IPS DF 19.7 (cell line): ENCODE data around the gene ATR.
"Not testable (repeated sequence)": the region's sequence is repeated elsewhere in the genome, so short reads cannot be mapped to it uniquely, and the experiment has no call there.

ENCODE experiments used
- DNase-seq: peaks from one replicate; pipeline ENCODE4 v3.0.0-alpha.2; 2013; ENCODE audit warnings: low read depth, low spot score

ATR gene

DNA sequence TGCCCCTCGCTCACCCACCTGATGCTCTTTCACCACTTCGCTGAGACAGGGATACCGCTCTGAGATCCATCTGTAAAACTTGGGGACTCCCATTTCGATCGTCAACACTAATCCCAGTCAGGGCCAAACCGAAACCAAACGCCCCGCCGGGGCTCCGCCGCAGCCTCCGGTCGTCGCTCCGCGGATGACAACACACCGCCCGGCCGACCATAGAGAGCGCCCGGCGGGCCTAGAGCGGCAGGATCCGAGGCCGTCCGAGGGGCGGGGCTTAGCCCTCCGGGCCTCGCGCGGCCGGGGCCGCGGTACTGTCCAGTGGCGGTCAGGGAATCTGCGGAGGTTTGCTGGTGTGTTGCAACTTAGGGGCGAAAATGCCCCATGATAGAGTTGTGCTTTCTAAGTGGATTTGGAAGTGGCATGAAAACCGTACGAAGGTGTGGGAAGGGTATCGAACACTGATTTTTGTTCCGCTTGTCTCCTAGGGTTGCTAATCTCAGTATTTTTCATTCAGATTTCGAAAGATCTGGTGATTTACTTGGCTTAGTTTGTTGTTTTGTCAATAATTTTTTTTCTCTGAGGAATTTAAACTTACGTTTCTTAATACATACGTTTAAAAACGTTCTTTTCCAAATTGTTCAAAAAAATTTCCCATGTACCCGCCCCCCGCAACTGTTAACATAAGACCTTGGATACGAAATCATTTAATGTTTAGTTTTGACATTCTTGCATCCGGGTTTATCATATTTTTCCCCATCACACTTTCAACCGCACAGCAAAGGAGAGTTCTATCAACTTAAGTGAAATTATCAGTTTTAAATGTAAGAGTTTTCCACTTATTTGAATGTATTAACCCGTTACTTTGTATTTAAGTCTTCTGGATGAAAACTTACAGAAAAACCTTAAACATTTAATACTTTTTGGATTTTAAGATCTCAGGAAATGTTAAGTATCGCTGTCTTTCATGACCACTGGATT lies 130.4 kb downstream of the ATR start, which contains the start of gene XRN1:
XRN1 (minus strand) TSS at position 186 of the 972 bp plus-strand sequence; CDS start at position 93, 93 bp downstream.
- peak; percentile 30 for DNase-seq

DNA sequence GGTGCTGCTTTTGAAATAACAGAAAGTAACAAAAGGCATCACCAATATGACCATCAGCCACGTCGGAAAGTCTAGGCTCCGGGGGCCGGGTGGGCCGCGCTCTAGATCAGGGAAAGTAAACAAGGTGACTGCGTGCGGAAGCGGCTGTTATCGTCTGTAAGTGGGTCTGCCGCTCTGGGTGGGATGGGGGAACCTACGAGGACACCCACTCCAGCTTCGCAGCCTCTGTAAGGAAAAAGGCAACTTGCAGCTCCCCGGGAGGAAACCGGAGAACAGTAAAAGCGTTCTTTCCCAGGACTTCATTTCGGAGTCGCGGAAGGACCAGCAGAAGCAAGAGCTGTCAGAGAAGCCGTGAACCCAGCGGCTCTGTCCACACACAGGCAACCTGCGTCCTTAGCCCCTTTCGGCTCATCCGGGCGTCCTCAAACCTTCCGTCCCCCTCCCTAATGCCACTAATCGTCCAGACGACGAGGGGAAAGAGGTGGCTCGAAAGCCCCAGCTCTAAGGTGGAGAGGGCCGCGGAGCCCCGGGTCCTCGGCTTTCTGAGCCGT lies 131.2 kb downstream of the ATR start:
- DNase-seq: no peak

DNA sequence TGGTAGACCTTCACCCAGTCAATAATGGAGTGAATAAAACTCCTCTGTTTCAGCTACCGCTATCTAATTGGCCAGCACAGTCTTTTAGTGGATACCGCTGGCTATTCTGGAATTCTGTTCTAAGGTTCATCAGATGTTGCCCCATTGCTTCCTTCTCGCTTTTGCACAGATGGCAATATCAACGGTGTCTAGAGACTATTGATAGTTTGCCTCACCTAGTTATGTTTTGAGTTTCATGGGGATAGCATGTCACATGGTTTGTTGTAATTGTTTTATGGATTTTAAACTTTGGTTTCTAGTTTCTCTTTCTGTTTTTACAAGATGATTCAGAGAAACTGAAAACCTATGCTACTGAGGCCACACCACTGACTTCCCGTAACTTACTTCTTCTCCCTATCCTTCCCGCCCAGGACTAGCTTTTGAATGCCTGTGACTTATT lies 132.7 kb downstream of the ATR start:
- no peak for DNase-seq

DNA sequence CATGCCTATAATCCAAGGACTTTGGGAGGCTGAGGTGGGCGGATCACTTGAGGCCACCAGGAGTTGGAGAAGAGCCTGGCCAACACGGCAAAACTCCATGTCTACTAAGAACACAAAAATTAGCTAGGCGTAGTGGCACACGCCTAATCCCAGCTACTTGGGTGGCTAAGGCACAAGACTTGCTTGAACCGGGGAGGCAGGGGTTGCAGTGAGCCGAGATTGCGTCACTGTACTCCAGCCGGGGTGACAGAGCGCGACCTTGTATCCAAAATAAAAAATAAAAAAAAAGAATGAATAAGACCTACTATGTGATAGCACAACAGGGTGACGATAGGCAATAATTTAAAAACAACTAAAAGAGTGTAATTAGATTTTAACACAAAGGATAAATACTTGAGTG lies 134.2 kb downstream of the ATR start:
- DNase-seq: no peak

DNA sequence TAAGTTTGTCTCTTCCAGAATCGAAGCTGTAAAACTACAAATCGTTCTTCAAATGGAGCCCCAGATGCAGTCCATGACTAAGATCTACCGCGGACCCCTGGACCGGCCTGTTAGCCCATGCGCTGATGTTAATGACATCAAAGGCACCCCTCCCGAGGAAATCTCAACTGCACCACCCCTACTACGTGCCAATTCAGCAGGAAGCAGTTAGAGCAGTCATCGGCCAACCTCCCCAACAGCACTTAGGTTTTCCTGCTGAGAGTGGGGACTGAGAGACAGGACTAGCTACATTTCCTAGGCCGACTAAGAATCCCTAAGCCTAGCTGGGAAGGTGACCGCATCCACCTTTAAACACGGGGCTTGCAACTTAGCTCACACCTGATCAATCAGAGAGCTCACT lies 135.5 kb downstream of the ATR start:
- not testable (repeated sequence) for DNase-seq

DNA sequence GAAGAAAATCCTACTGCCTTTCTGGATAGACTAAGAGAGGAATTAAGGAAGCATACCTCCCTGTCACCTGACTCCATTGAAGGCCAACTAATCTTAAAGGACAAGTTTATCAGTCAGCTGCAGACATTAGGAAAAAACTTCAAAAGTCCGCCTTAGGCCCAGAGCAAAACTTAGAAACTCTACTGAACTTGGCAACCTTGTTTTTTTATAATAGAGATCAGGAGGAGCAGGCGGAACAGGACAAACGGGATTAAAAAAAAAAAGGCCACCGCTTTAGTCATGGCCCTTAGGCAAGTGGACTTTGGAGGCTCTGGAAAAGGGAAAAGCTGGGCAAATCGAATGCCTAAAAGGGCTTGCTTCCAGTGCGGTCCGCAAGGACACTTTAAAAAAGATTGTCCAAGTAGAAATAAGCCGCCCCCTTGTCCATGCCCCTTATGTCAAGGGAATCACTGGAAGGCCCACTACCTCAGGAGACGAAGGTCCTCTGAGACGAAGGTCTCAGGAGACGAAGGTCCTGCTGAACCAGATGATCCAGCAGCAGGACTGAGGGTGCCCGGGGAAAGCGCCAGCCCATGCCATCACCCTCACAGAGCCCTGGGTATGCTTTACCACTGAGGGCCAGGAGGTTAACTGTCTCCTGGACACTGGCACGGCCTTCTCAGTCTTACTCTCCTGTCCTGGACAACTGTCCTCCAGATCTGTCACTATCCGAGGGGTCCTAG lies 138.9 kb downstream of the ATR start:
- DNase-seq: not testable (repeated sequence)

DNA sequence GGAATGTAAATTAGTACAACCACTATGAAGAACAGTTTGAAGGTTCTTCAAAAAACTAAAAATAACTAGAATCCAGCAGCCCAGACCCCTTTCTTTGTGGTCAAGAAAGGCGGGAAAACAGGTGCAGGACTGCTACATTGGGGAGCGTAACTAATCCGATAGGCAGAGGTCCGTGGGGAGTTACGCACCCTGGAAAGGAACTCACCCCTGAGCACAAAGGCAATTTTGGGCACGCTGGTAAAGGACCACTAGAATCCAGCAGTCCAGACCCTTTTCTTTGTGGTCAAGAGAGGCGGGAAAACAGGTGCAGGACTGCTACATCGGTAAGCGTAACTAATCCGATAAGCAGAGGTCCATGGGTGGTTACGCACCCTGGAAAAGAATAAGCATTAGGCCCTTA lies 140.4 kb downstream of the ATR start:
- DNase-seq: not testable (repeated sequence)

DNA sequence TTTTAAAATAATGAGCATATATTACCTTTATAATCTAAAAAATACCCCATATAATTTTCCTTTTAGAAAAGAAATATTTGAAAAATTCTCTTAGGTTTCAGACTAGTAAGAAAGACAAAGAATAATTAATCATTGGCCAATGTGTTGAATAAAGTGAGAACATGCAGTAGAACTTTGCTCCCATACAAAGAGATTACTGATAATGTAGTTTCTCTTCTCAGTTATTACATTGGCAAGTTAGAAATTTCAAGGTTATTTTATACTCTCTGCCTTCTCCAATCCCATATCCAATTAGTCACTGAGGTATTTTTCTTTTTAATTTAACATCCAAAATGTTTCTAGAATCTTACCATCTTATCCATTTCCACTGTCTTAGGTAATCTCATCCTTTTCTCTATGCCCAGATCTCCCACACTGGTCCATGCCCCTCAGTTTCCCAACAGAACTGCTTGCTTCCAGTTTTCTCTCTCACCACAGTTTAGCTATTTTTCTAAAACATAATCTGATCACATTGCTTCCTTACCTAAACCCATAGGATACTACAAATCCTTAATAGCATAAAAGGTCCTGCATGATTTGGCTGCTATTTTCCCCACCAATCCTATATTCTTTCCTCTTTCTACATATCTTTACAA lies 141.5 kb downstream of the ATR start:
- DNase-seq: no peak

DNA sequence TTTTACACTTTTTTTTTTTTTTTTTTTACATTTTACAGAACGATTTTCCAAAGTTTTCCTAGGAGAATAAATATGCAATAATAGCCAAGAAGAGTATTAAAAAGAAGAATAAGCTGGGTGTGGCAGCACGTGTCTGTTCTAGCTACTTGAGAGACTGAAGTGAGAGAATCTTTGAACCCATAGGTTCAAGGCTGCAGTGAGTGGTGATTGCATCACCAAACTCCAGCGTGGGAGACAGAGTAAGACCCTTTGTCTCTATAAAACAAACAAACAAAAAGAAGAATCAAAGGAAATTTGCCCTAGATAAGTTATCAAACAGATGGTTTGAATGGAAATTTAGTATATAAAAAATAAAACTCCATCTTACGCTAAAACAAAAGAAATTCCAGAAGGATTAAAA lies 144.0 kb downstream of the ATR start:
- no peak for DNase-seq

DNA sequence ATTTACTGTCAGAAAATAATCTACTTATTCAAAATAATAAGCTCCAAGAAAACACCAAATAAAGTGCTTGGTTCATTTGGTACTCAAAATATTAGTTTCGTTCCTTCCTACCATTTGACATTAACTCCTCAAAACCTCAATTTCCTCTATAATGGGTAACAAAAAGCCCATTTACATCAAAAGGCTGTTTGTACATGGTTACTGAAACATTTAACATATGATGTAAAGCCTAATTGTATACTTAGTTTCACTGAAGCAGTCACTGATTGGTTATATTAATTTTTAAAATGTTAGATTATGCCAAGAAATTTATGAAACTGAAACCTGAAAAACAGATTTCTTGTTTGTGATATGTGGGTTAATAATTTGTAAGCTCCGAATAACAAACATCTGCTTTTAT lies 145.4 kb downstream of the ATR start:
- DNase-seq: no peak

DNA sequence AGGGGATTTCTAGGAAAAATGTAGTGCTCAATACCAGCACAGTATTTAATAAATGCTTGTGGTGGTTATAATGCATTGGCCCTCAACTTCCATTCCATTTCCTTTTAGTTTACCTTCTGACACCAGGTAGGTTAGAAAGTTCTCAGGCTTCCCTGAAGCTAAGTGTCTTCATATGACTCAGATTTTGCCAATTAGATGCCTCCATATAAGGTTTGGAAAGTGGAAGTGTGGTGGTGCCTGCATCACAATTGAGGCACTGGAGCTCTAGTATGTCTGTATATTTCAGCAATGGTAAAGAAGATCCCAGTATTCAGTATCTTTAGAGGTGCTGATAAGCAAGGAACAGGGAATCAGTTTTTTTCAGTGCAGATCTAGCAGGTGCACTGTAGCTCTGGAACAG lies 149.0 kb downstream of the ATR start:
- DNase-seq: no peak

DNA sequence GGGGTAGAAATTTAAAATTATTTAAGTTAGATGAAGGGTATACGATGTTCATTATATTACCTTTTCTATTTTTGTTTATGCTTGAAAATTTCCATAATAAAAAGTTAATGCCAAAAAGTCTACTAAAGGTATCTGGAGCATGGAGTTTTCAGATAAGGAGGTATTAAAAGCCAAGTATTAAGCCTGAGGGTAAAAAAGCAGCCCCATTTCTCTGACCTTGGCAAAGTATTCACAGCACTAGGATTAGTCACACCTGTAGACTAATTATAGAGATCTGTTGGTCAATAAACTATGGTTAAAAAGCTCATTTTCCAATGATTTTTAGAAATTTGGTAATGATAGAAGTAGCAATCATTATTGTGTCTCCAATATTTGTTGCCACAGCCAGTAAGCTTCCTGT lies 153.8 kb downstream of the ATR start:
- no peak for DNase-seq

DNA sequence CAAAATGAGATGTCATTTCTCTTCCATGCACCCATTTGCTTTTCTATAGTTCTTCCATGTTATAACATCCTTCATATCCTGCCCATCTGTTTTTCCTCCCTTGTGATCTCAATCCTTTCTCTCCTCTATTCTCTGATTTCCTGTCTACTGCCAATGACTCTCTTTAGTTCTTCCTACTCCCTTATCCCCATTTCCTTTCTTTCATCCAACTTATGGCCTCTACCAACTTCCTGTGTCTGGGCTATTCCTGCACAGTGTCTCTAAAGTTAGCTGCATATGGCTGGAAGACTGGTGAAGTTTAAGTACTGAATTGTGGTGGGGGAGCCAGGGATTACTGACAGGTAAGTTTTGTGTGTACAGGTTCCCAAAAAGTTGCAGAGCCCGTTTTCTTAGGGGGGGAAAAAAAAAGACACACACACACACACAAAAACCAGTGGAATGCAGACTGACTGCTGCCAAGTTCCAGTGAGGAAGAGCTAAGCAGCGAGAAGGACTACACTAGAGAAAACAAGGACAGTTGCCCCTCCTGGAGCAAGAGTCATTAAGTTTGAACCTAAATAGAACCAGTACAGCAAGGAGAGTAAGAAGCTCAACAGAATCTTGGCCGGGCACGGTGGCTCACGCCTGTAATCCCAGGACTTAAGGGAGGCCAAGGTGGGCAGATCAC lies 159.5 kb downstream of the ATR start:
- no peak for DNase-seq

DNA sequence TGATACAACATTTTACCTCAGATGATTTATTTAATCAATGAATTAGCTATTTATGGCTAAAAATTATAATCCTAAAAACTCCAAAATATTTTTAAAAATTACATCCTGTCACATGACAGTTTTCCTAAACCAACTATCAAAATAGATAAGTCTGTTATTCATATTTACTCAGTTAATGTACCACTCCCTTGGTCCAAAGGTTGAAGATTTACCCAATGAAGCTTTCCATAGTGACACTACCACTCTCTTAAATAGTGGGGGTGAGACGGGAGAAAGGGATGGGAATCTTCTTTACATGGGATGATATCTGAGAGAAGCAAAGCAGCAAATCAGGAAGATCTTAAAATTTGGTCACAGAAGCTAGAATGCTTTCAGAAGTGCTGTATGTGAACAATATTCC lies 161.2 kb downstream of the ATR start:
- no peak for DNase-seq

DNA sequence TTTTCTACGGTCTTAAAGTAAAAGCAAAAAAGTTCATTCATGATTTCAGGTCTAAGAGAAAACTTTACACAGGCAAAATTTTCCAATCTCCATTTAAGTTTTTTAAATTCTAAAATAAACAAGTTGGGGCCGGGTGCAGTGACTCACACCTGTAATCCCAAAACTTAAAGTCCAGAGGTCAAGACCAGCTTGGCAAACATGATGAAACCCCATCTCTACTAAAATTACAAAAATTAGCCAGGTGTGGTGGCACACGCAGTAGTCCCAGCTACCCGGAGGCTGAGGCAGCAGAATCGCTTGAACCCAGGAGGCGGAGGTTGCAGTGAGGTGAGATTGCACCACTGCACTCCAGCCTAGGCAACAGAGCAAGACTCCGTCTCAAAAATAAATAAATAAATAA lies 178.0 kb downstream of the ATR start:
- not testable (repeated sequence) for DNase-seq
